Stimulated activated naive CD8-positive, alpha-beta T cell treated with anti-CD3 and anti-CD28 coated beads, Interleukin-15, amount 100 ng/mL, for 72 hours (primary cell): ENCODE data around the gene ERBB3.
"Not testable (repeated sequence)": the region's sequence is repeated elsewhere in the genome, so short reads cannot be mapped to it uniquely, and the experiment has no call there.

ENCODE experiments used
- ATAC-seq: fragments of 150-1000 bp; cut with Tn5 transposase; 2 replicates; pipeline ENCODE4 v1.10.0; 2021; ENCODE audit warnings: mild to moderate bottlenecking, moderate library complexity
- DNase-seq, 2 donors: peaks; one replicate each; pipeline ENCODE4 v3.0.0; 2021 to 2022
- H3K27ac Mint-ChIP-seq, 2 donors: one replicate each; pipeline ENCODE4 v1.8.0; 2022; ENCODE audit warnings: mild to moderate bottlenecking in 2 of 2, mixed read lengths in 2 of 2, moderate library complexity in 2 of 2
- H3K27me3 Mint-ChIP-seq: one replicate; pipeline ENCODE4 v1.8.0; 2022; ENCODE audit warnings: mixed read lengths
- H3K4me1 Mint-ChIP-seq: one replicate; pipeline ENCODE4 v1.8.0; 2022; ENCODE audit warnings: mild to moderate bottlenecking, mixed read lengths
- H3K4me3 Mint-ChIP-seq, 2 donors: one replicate each; pipeline ENCODE4 v1.8.0; 2022; ENCODE audit warnings: mild to moderate bottlenecking in 2 of 2, mixed read lengths in 2 of 2, moderate library complexity in 1 of 2
- H3K9me3 Mint-ChIP-seq, 2 donors: one replicate each; pipeline ENCODE4 v1.8.0; 2022; ENCODE audit warnings: mixed read lengths in 2 of 2

The ERBB3 gene

GRCh38 chr12:56062996-56063395, 17.0 kb upstream of the ERBB3 start:
- Mint-ChIP-seq H3K27ac (no peak overlapping the region), H3K4me1 (peaks cover 7% of the 10 kb centered on the region), H3K27me3 (no peaks in the 10 kb centered on the region), H3K4me3 (no peak overlapping the region), H3K9me3 (no peaks in the 10 kb centered on the region)
- no peak for DNase-seq
- ATAC-seq, result no peak

GRCh38 chr12:56071648-56072047, 8.3 kb upstream of the ERBB3 start:
- ATAC-seq, result no peak
- DNase-seq, result no peak
- H3K4me3 Mint-ChIP-seq, result no peak overlapping the region
- no peak overlapping the region for H3K27ac Mint-ChIP-seq
- no peaks in the 10 kb centered on the region for H3K27me3 Mint-ChIP-seq
- no peaks in the 10 kb centered on the region for H3K9me3 Mint-ChIP-seq
- H3K4me1 Mint-ChIP-seq, result peaks cover 7% of the 10 kb centered on the region

- no peaks in the 10 kb centered on the region for H3K27me3 Mint-ChIP-seq
- no peak for DNase-seq
- no peaks in the 10 kb centered on the region for H3K9me3 Mint-ChIP-seq
- no peak overlapping the region for H3K27ac Mint-ChIP-seq
- ATAC-seq, result no peak
- no peak overlapping the region for H3K4me3 Mint-ChIP-seq
- peaks cover 6% of the 10 kb centered on the region for H3K4me1 Mint-ChIP-seq
Measured at GRCh38 chr12:56074396-56074795, 5.6 kb upstream of the ERBB3 start.

GRCh38 chr12:56077966-56078365, 2.0 kb upstream of the ERBB3 start:
- not testable (repeated sequence) for ATAC-seq, DNase-seq, H3K9me3 Mint-ChIP-seq, H3K4me3 Mint-ChIP-seq
- Mint-ChIP-seq H3K27me3 (peaks cover 25% of the 10 kb centered on the region), H3K27ac (peak overlapping the region in 1 of 2 donors; percentile 27), H3K4me1 (peaks cover 26% of the 10 kb centered on the region)

GRCh38 chr12:56078427-56078826, 1.5 kb upstream of the ERBB3 start:
- H3K4me1 Mint-ChIP-seq, result peaks cover 26% of the 10 kb centered on the region
- H3K9me3 Mint-ChIP-seq, result no peaks in the 10 kb centered on the region
- H3K27me3 Mint-ChIP-seq, result peaks cover 25% of the 10 kb centered on the region
- peak overlapping the region; percentile 85 to 91 for H3K4me3 Mint-ChIP-seq
- ATAC-seq (no peak), DNase-seq (no peak)
- H3K27ac Mint-ChIP-seq, result no peak overlapping the region

GRCh38 chr12:56078931-56079722, 838 bp upstream of the ERBB3 start:
- Mint-ChIP-seq H3K9me3 (no peaks in the 10 kb centered on the region), H3K27me3 (peaks cover 25% of the 10 kb centered on the region), H3K27ac (no peak overlapping the region), H3K4me3 (peak overlapping the region; percentile 85 to 91), H3K4me1 (peaks cover 26% of the 10 kb centered on the region)
- peak; percentile 53 to 55 for DNase-seq
- peak; percentile 71 for ATAC-seq

GRCh38 chr12:56080556-56081138, 682 bp downstream of the ERBB3 start:
- ATAC-seq (no peak), DNase-seq (no peak)
- H3K27ac Mint-ChIP-seq, result no peak overlapping the region
- no peaks in the 10 kb centered on the region for H3K9me3 Mint-ChIP-seq
- H3K4me1 Mint-ChIP-seq, result peaks cover 26% of the 10 kb centered on the region
- H3K27me3 Mint-ChIP-seq, result peaks cover 25% of the 10 kb centered on the region
- H3K4me3 Mint-ChIP-seq, result peak overlapping the region; percentile 85 to 91

GRCh38 chr12:56081393-56082347, 1.7 kb downstream of the ERBB3 start:
- peak overlapping the region in 1 of 2 donors; percentile 91 for H3K4me3 Mint-ChIP-seq
- peaks cover 26% of the 10 kb centered on the region for H3K4me1 Mint-ChIP-seq
- H3K27me3 Mint-ChIP-seq, result peaks cover 25% of the 10 kb centered on the region
- ATAC-seq (no peak), DNase-seq (no peak)
- no peak overlapping the region for H3K27ac Mint-ChIP-seq
- no peaks in the 10 kb centered on the region for H3K9me3 Mint-ChIP-seq

- DNase-seq, result no peak
- Mint-ChIP-seq H3K27ac (no peak overlapping the region), H3K9me3 (no peaks in the 10 kb centered on the region), H3K27me3 (peaks cover 25% of the 10 kb centered on the region), H3K4me3 (no peak overlapping the region), H3K4me1 (peaks cover 26% of the 10 kb centered on the region)
- ATAC-seq, result no peak
Measured at GRCh38 chr12:56082382-56082781, 2.4 kb downstream of the ERBB3 start.

GRCh38 chr12:56082967-56083366, 3.0 kb downstream of the ERBB3 start:
- Mint-ChIP-seq H3K9me3 (no peaks in the 10 kb centered on the region), H3K27me3 (peaks cover 25% of the 10 kb centered on the region), H3K27ac (no peak overlapping the region), H3K4me3 (no peak overlapping the region), H3K4me1 (peaks cover 26% of the 10 kb centered on the region)
- DNase-seq (no peak), ATAC-seq (no peak)

- H3K4me3 Mint-ChIP-seq, result no peak overlapping the region
- peak; percentile 17 to 44 for DNase-seq
- ATAC-seq, result peak; percentile 59
Measured at GRCh38 chr12:56084958-56085543, 5.1 kb downstream of the ERBB3 start.

GRCh38 chr12:56086096-56086495, 6.1 kb downstream of the ERBB3 start:
- Mint-ChIP-seq H3K4me3 (no peak overlapping the region), H3K27me3 (peaks cover 12% of the 10 kb centered on the region), H3K4me1 (peaks cover 3% of the 10 kb centered on the region), H3K9me3 (no peaks in the 10 kb centered on the region), H3K27ac (no peak overlapping the region)
- ATAC-seq, result no peak
- DNase-seq, result no peak

More at GRCh38 chr12:56084958-56085543, 5.1 kb downstream of the ERBB3 start:
- H3K9me3 Mint-ChIP-seq, result no peaks in the 10 kb centered on the region
- no peak overlapping the region for H3K27ac Mint-ChIP-seq
- H3K27me3 Mint-ChIP-seq, result peaks cover 22% of the 10 kb centered on the region
- peaks cover 14% of the 10 kb centered on the region for H3K4me1 Mint-ChIP-seq

- no peaks in the 10 kb centered on the region for H3K4me1 Mint-ChIP-seq
Measured at GRCh38 chr12:56086608-56087007, 6.6 kb downstream of the ERBB3 start.

GRCh38 chr12:56087220-56087619, 7.3 kb downstream of the ERBB3 start:
- no peak for DNase-seq

More at GRCh38 chr12:56086608-56087007, 6.6 kb downstream of the ERBB3 start:
- H3K9me3 Mint-ChIP-seq, result no peaks in the 10 kb centered on the region
- H3K27ac Mint-ChIP-seq, result no peak overlapping the region
- ATAC-seq, result no peak
- DNase-seq, result no peak
- H3K4me3 Mint-ChIP-seq, result no peak overlapping the region
- peaks cover 7% of the 10 kb centered on the region for H3K27me3 Mint-ChIP-seq

GRCh38 chr12:56097738-56098137, 17.8 kb downstream of the ERBB3 start:
- DNase-seq (no peak), ATAC-seq (no peak)
- H3K4me1 Mint-ChIP-seq, result peaks cover 19% of the 10 kb centered on the region
- H3K9me3 Mint-ChIP-seq, result no peaks in the 10 kb centered on the region
- no peak overlapping the region for H3K27ac Mint-ChIP-seq
- H3K27me3 Mint-ChIP-seq, result no peaks in the 10 kb centered on the region
- H3K4me3 Mint-ChIP-seq, result no peak overlapping the region

More at GRCh38 chr12:56087220-56087619, 7.3 kb downstream of the ERBB3 start:
- no peaks in the 10 kb centered on the region for H3K4me1 Mint-ChIP-seq
- ATAC-seq, result no peak
- H3K4me3 Mint-ChIP-seq, result no peak overlapping the region
- peaks cover under 1% of the 10 kb centered on the region for H3K27me3 Mint-ChIP-seq
- no peaks in the 10 kb centered on the region for H3K9me3 Mint-ChIP-seq
- no peak overlapping the region for H3K27ac Mint-ChIP-seq
